ENCODE results near the gene KLHL6.

DNA sequence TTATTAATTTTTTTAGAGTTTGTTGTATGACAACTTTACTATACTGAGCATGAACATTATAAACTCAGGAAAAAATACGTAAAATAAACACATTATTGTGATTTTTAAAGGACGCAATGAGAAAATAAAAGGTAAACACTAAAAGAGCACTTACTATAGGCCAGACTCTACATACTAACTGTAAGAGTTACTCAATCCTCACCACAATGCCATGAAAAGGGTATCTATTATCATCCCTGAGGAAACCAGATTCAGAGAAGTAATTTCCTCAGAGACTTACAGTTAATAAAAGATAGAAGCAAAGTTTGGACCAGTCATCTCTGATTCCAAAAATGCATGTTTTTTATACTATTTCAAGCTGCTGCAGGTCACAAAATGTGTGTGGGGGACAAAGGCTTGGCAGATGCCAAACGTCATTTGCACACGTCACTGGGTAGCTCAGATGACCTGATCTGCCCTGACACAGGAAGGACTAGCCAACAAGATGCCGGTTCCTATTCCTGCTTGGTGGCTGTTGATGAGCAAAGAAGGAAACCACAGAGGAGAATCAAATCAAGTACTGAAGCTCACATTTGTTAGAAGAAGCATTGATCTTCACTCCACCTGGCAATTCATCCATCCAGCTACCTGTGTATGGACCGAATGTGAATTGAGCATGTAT is 42.3 kb downstream of the KLHL6 start:
- TF ChIP-seq, protein P1, sequence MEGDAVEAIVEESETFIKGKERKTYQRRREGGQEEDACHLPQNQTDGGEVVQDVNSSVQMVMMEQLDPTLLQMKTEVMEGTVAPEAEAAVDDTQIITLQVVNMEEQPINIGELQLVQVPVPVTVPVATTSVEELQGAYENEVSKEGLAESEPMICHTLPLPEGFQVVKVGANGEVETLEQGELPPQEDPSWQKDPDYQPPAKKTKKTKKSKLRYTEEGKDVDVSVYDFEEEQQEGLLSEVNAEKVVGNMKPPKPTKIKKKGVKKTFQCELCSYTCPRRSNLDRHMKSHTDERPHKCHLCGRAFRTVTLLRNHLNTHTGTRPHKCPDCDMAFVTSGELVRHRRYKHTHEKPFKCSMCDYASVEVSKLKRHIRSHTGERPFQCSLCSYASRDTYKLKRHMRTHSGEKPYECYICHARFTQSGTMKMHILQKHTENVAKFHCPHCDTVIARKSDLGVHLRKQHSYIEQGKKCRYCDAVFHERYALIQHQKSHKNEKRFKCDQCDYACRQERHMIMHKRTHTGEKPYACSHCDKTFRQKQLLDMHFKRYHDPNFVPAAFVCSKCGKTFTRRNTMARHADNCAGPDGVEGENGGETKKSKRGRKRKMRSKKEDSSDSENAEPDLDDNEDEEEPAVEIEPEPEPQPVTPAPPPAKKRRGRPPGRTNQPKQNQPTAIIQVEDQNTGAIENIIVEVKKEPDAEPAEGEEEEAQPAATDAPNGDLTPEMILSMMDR (IDR thresholded peaks at IDR 0.05; ENCODE audit: low read length) = no peak
- TF ChIP-seq EZH2 (optimal IDR thresholded peaks at IDR 0.05; ENCODE audit: low read depth, low read length) (no peak), EZH2phosphoT487 (IDR thresholded peaks at IDR 0.05; ENCODE audit: low read length) (no peak)
